Adipose tissue (tissue), 3 donors: ENCODE data around the gene RGS10. TPM values are rescaled to one million over a fixed set of nuclear protein-coding genes. Genes with fewer than 3 reads are reported as not detected.

Experiments used
- H3K27ac ChIP-seq: one replicate; pipeline ENCODE4 v1.5.1; 2013; ENCODE audit warnings: low read depth, low read length
- WGBS, 3 donors: extraction: QIAGEN DNeasy Blood & Tissue Kit; methylation state at CpG; one replicate each; pipeline ENCODE4 v1.1.7; 2013; 5-methylcytosine and 5-hydroxymethylcytosine counted together
- polyA plus RNA-seq, 3 donors: library from polyadenylated mRNA; stranded (reverse); fragments of 200-250 nt; gene quantifications; one replicate each; pipeline ENCODE4 v1.2.3, GENCODE V29; 2013
- donor health status: healthy with polysubstance abuse.
- donor health status: Bipolar disorder and iron deficiency.
- donor health status: healthy.

The RGS10 gene
- polyA plus RNA-seq, 3 donors = 3.7 to 34.5 (median 11.7) TPM

- H3K27ac ChIP-seq = no peak overlapping the region
- 94 to 97% (median 96%) methylated on average over 5 of the region's 5 CpGs for WGBS, 3 donors
These were observed 38.7 kb downstream of the RGS10 start for GRCh38 chr10:119503821-119504220.

- 57 to 70% (median 68%) methylated on average over 19 of the region's 19 CpGs for WGBS, 3 donors
- H3K27ac ChIP-seq = no peak overlapping the region
These were observed 39.8 kb downstream of the RGS10 start for GRCh38 chr10:119502618-119503155.

- WGBS, 3 donors = 47 to 65% (median 62%) methylated on average over 12 of the region's 12 CpGs
- no peak overlapping the region for H3K27ac ChIP-seq
These were observed 40.3 kb downstream of the RGS10 start for GRCh38 chr10:119502209-119502608.

GRCh38 chr10:119501690-119502089 lies 40.8 kb downstream of the RGS10 start:
- 80 to 92% (median 87%) methylated on average over 2 of the region's 2 CpGs for WGBS, 3 donors

GRCh38 chr10:119500821-119501220 lies 41.7 kb downstream of the RGS10 start:
- H3K27ac ChIP-seq = no peak overlapping the region
- WGBS, 3 donors = 81 to 93% (median 92%) methylated on average over 6 of the region's 6 CpGs

More at GRCh38 chr10:119501690-119502089, 40.8 kb downstream of the RGS10 start:
- H3K27ac ChIP-seq = no peak overlapping the region

GRCh38 chr10:119500123-119500795 lies 42.3 kb downstream of the RGS10 start:
- no peak overlapping the region for H3K27ac ChIP-seq
- 70 to 86% (median 77%) methylated on average over 8 of the region's 8 CpGs for WGBS, 3 donors

- WGBS, 3 donors = 57 to 90% (median 88%) methylated on average over 5 of the region's 5 CpGs
- H3K27ac ChIP-seq = no peak overlapping the region
These were observed 42.9 kb downstream of the RGS10 start for GRCh38 chr10:119499677-119500002.

GRCh38 chr10:119498889-119499676 lies 43.4 kb downstream of the RGS10 start:
- 72 to 89% (median 79%) methylated on average over 11 of the region's 11 CpGs for WGBS, 3 donors
- no peak overlapping the region for H3K27ac ChIP-seq

- 87 to 93% (median 90%) methylated on average over 9 of the region's 9 CpGs for WGBS, 3 donors
- no peak overlapping the region for H3K27ac ChIP-seq
These were observed 45.3 kb downstream of the RGS10 start for GRCh38 chr10:119497243-119497642.

GRCh38 chr10:119496273-119496672 lies 46.2 kb downstream of the RGS10 start:
- H3K27ac ChIP-seq = no peak overlapping the region
- 86 to 90% (median 88%) methylated on average over 7 of the region's 7 CpGs for WGBS, 3 donors

GRCh38 chr10:119495545-119495944 lies 47.0 kb downstream of the RGS10 start:
- H3K27ac ChIP-seq = no peak overlapping the region
- 89 to 94% (median 89%) methylated on average over 3 of the region's 3 CpGs for WGBS, 3 donors

- H3K27ac ChIP-seq = no peak overlapping the region
- whole genome bisulfite sequencing, 3 donors = 91 to 93% (median 93%) methylated on average over 5 of the region's 5 CpGs
These were observed 47.5 kb downstream of the RGS10 start for GRCh38 chr10:119495021-119495505.

GRCh38 chr10:119494236-119495020 lies 48.1 kb downstream of the RGS10 start:
- H3K27ac ChIP-seq = no peak overlapping the region
- WGBS, 3 donors = 62 to 65% (median 64%) methylated on average over 6 of the region's 6 CpGs

- WGBS, 3 donors = 50 to 77% (median 55%) methylated on average over 11 of the region's 11 CpGs
- H3K27ac ChIP-seq = no peak overlapping the region
These were observed 49.4 kb downstream of the RGS10 start for GRCh38 chr10:119493155-119493554.

- 59 to 77% (median 60%) methylated on average over 6 of the region's 6 CpGs for WGBS, 3 donors
These were observed 50.4 kb downstream of the RGS10 start for GRCh38 chr10:119491966-119492757.

GRCh38 chr10:119489991-119490326 lies 52.6 kb downstream of the RGS10 start:
- H3K27ac ChIP-seq = no peak overlapping the region
- 42 to 66% (median 58%) methylated on average over 5 of the region's 5 CpGs for WGBS, 3 donors

More at GRCh38 chr10:119491966-119492757, 50.4 kb downstream of the RGS10 start:
- no peak overlapping the region for H3K27ac ChIP-seq

- H3K27ac ChIP-seq = no peak overlapping the region
- 71 to 83% (median 80%) methylated on average over 7 of the region's 7 CpGs for WGBS, 3 donors
These were observed 53.8 kb downstream of the RGS10 start for GRCh38 chr10:119488675-119489074.

GRCh38 chr10:119483839-119484238 lies 58.7 kb downstream of the RGS10 start:
- no peak overlapping the region for H3K27ac ChIP-seq
- WGBS, 3 donors = 62 to 70% (median 62%) methylated on average over 9 of the region's 9 CpGs
